ENCODE results near the gene CLINT1.
"Not testable (repeated sequence)": the region's sequence is repeated elsewhere in the genome, so short reads cannot be mapped to it uniquely, and the experiment has no call there.

CLINT1 gene

GRCh38 chr5:157862183-157862851 is 3.4 kb upstream of the CLINT1 start:
- no peak for DNase-seq (ENCODE audit: low read depth in 2 of 2)

- no peak for DNase-seq (ENCODE audit: low read depth in 2 of 2)
Measured at GRCh38 chr5:157860898-157861890, 2.2 kb upstream of the CLINT1 start.

GRCh38 chr5:157859227-157859575 is 256 bp upstream of the CLINT1 start:
- no peak for DNase-seq (ENCODE audit: low read depth in 2 of 2)

- no peak for DNase-seq (ENCODE audit: low read depth in 2 of 2)
Measured at GRCh38 chr5:157857816-157858526, 974 bp downstream of the CLINT1 start.

- DNase-seq (ENCODE audit: low read depth in 2 of 2): no peak
Measured at GRCh38 chr5:157855404-157855994, 3.4 kb downstream of the CLINT1 start.

- DNase-seq (ENCODE audit: low read depth in 2 of 2): not testable (repeated sequence)
Measured at GRCh38 chr5:157853365-157853764, 5.6 kb downstream of the CLINT1 start.

- no peak for DNase-seq (ENCODE audit: low read depth in 2 of 2)
Measured at GRCh38 chr5:157845914-157846598, 12.9 kb downstream of the CLINT1 start.

- DNase-seq (ENCODE audit: low read depth in 2 of 2): no peak
Measured at GRCh38 chr5:157842787-157843186, 16.2 kb downstream of the CLINT1 start.

GRCh38 chr5:157842185-157842584 is 16.8 kb downstream of the CLINT1 start:
- no peak for DNase-seq (ENCODE audit: low read depth in 2 of 2)

GRCh38 chr5:157839157-157839795 is 19.7 kb downstream of the CLINT1 start:
- no peak for DNase-seq (ENCODE audit: low read depth in 2 of 2)

- DNase-seq (ENCODE audit: low read depth in 2 of 2): no peak
Measured at GRCh38 chr5:157836121-157836753, 22.7 kb downstream of the CLINT1 start.

- DNase-seq (ENCODE audit: low read depth in 2 of 2): no peak
Measured at GRCh38 chr5:157835041-157835440, 23.9 kb downstream of the CLINT1 start.

GRCh38 chr5:157828944-157829639 is 29.9 kb downstream of the CLINT1 start:
- DNase-seq (ENCODE audit: low read depth in 2 of 2): no peak

GRCh38 chr5:157828105-157828943 is 30.6 kb downstream of the CLINT1 start:
- DNase-seq (ENCODE audit: low read depth in 2 of 2): no peak

- no peak for DNase-seq (ENCODE audit: low read depth in 2 of 2)
Measured at GRCh38 chr5:157827423-157827822, 31.5 kb downstream of the CLINT1 start.

GRCh38 chr5:157823655-157824054 is 35.3 kb downstream of the CLINT1 start:
- no peak for DNase-seq (ENCODE audit: low read depth in 2 of 2)

GRCh38 chr5:157821822-157822622 is 36.9 kb downstream of the CLINT1 start:
- DNase-seq (ENCODE audit: low read depth in 2 of 2): no peak

- no peak for DNase-seq (ENCODE audit: low read depth in 2 of 2)
Measured at GRCh38 chr5:157821405-157821804, 37.5 kb downstream of the CLINT1 start.

All from stimulated activated CD4-positive, alpha-beta T cell treated with anti-CD3 and anti-CD28 coated beads, Interleukin-12 subunit alpha, Interleukin-12 subunit beta, amount 100 ng/mL, for 24 hours (primary cell).